ENCODE data around the gene CLMN. TPM values are rescaled to one million over a fixed set of nuclear protein-coding genes. Genes with fewer than 3 reads are reported as not detected.

Gene CLMN
- total RNA-seq, 2 donors from 2014 or later, result 24.6 to 39.3 TPM

- H3K4me1 ChIP-seq (replicated peaks), result peaks cover 4% of the 10 kb centered on the region
- DNase-seq (ENCODE audit: low spot score), result no peak
- H3K27ac ChIP-seq, result peak overlapping the region; percentile 72 to 74
- 26% methylated on average over 25 of the region's 32 CpGs for WGBS
- no peak for TF ChIP-seq POLR2AphosphoS5 (IDR thresholded peaks at IDR 0.05)
- no peak for TF ChIP-seq POLR2A (IDR thresholded peaks at IDR 0.05)
- TF ChIP-seq, protein P1, sequence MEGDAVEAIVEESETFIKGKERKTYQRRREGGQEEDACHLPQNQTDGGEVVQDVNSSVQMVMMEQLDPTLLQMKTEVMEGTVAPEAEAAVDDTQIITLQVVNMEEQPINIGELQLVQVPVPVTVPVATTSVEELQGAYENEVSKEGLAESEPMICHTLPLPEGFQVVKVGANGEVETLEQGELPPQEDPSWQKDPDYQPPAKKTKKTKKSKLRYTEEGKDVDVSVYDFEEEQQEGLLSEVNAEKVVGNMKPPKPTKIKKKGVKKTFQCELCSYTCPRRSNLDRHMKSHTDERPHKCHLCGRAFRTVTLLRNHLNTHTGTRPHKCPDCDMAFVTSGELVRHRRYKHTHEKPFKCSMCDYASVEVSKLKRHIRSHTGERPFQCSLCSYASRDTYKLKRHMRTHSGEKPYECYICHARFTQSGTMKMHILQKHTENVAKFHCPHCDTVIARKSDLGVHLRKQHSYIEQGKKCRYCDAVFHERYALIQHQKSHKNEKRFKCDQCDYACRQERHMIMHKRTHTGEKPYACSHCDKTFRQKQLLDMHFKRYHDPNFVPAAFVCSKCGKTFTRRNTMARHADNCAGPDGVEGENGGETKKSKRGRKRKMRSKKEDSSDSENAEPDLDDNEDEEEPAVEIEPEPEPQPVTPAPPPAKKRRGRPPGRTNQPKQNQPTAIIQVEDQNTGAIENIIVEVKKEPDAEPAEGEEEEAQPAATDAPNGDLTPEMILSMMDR (IDR thresholded peaks at IDR 0.05), result no peak
- H3K9me3 ChIP-seq, result no peaks in the 10 kb centered on the region
- H3K4me3 ChIP-seq, result peak overlapping the region; percentile 48 to 86
- no peaks in the 10 kb centered on the region for H3K27me3 ChIP-seq (replicated peaks; ENCODE audit: insufficient read depth)
- H3K36me3 ChIP-seq, result no peaks in the 10 kb centered on the region
- intact Hi-C loops (cut with DNase I), result no loop called here
Observed at GRCh38 chr14:95320078-95320895, 579 bp upstream of the CLMN start.

GRCh38 chr14:95318399-95319311 is 1.1 kb downstream of the CLMN start:
- no peak for DNase-seq (ENCODE audit: low spot score)
- Histone ChIP-seq H3K27me3 (replicated peaks; ENCODE audit: insufficient read depth) (no peaks in the 10 kb centered on the region), H3K4me1 (replicated peaks) (peaks cover 10% of the 10 kb centered on the region), H3K4me3 (peak overlapping the region; percentile 86 to 90), H3K9me3 (no peaks in the 10 kb centered on the region), H3K36me3 (no peaks in the 10 kb centered on the region), H3K27ac (peak overlapping the region; percentile 77 to 78)
- TF ChIP-seq POLR2A (IDR thresholded peaks at IDR 0.05) (no peak), POLR2AphosphoS5 (IDR thresholded peaks at IDR 0.05) (no peak)
- TF ChIP-seq, protein P1 (IDR thresholded peaks at IDR 0.05), result no peak
- intact Hi-C loops (cut with DNase I), result loop anchor here (10.0 kb wide), 1 partner anchor 104 kb away; no protein-coding TSS in a partner anchor
- WGBS, result 33% methylated on average over 22 of the region's 22 CpGs

- H3K9me3 ChIP-seq, result no peaks in the 10 kb centered on the region
- H3K27me3 ChIP-seq (replicated peaks; ENCODE audit: insufficient read depth), result no peaks in the 10 kb centered on the region
- intact Hi-C loops (cut with DNase I), result loop anchor here (10.0 kb wide), 1 partner anchor 103 kb away; no protein-coding TSS in a partner anchor
- peak overlapping the region; percentile 77 to 78 for H3K27ac ChIP-seq
- TF ChIP-seq POLR2A (IDR thresholded peaks at IDR 0.05) (no peak), POLR2AphosphoS5 (IDR thresholded peaks at IDR 0.05) (no peak)
- TF ChIP-seq, protein P1 (IDR thresholded peaks at IDR 0.05), result no peak
- peak overlapping the region in 1 of 2 donors; percentile 90 for H3K4me3 ChIP-seq
- DNase-seq (ENCODE audit: low spot score), result no peak
- 82% methylated on average over 3 of the region's 3 CpGs for WGBS
- H3K36me3 ChIP-seq, result no peaks in the 10 kb centered on the region
- peaks cover 10% of the 10 kb centered on the region for H3K4me1 ChIP-seq (replicated peaks)
Observed at GRCh38 chr14:95317817-95318343, 1.8 kb downstream of the CLMN start.

DNA sequence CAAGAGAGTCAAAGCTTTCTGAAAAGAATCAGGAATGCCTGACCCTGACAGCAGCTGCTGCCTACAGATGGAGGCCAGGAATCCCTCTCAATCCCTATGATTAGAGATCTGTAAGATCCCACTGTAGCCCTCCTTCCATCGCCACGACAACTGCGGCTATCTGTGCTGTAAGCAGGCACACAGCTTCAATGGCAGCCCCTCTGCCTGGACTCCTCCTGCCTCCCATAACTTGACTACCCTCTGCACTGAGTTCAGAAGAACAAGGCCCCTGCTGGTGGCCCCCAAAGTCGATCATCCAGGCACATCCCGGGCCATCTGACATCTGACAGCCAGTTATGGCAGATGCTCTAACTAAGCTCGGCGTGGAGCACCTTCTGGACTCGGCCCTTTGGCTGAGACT is 2.9 kb downstream of the CLMN start:
- peaks cover 10% of the 10 kb centered on the region for H3K4me1 ChIP-seq (replicated peaks)
- no peak overlapping the region for H3K4me3 ChIP-seq
- intact Hi-C loops (cut with DNase I), result loop anchor here (10.0 kb wide), 1 partner anchor 102 kb away; no protein-coding TSS in a partner anchor
- no peak for DNase-seq (ENCODE audit: low spot score)
- no peaks in the 10 kb centered on the region for H3K9me3 ChIP-seq
- H3K36me3 ChIP-seq, result no peaks in the 10 kb centered on the region
- no peak overlapping the region for H3K27ac ChIP-seq
- 77% methylated on average over 8 of the region's 8 CpGs for WGBS
- TF ChIP-seq, protein P1 (IDR thresholded peaks at IDR 0.05), result no peak
- no peak for TF ChIP-seq POLR2A (IDR thresholded peaks at IDR 0.05)
- no peaks in the 10 kb centered on the region for H3K27me3 ChIP-seq (replicated peaks; ENCODE audit: insufficient read depth)

All from prostate gland (tissue), 2 donors.